Right ventricle myocardium superior (tissue), 1 donor: ENCODE data around the gene TNFAIP2. TPM values are rescaled to one million over a fixed set of nuclear protein-coding genes. Genes with fewer than 3 reads are reported as not detected.

ENCODE experiments used
- ATAC-seq: fragments of 200-7000 bp; cut with Tn5 transposase; one replicate; pipeline ENCODE4 v1.9.1; 2020; ENCODE audit warnings: mild to moderate bottlenecking; ENCODE audit not compliant: poor library complexity
- DNase-seq: peaks from one replicate; pipeline ENCODE4 v3.0.0-alpha.2; 2020
- intact Hi-C: fragments of 100-400 bp; cut with DNase I; formaldehyde crosslinking; loops from one replicate; pipeline ENCODE4 v1.11.2; 2022
- total RNA-seq: library from RNA; stranded (reverse); fragmentation: NEBNext Ultra II Directional; extraction: Animal tissue kit (Norgen Biotek cat#: 25700); gene quantifications from one replicate; pipeline ENCODE4 v1.2.1, GENCODE V29; 2021
- donor health status: DM: no; HTN: yes; CAD: no; lungs with severe emphysema.

TNFAIP2 gene
- total RNA-seq, 1 donor from 2014 or later: 46.7 TPM

DNA sequence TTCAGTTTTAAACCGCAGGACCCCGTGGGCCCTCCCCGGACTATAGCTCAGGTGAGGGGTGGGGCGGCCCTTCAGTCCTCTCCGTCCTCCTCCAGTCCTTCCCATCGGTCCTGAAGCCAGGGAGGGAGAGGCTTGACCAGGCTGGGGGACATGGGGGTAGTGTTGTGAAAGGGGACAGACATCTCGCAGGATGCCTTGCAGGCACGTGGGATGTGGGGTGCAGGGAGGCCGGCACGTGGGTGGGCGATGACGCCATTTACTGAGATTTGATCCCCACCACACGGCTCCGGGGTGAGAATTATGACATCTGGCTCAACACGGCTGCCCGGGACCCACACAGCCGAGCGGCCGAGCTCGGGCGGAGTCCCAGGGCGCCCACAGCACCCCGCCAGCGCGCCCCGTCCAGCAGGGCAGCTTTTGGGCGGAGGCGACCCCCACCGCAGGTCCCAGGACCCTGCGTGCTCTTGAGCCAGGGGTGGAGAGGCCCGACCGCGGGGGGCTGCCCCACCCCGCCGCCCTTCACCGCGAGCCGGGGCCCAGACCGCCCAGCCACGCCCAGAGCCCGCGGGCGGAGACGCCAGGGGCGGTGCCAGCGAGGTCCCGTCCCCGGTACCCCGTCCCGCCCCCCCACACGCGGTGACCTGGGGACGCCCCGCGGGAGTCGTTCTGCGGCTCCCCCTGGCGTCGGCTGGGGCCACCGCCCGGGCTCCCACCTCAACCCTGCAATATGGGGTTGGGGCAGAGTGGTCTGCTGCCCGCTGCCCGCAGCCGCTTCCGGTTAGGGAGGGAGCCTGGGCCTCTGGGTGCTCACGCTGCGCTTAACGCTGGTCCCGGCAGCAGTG lies 32.0 kb upstream of the TNFAIP2 start:
- intact Hi-C loops: no loop called here
- ATAC-seq: peak; percentile 79

DNA sequence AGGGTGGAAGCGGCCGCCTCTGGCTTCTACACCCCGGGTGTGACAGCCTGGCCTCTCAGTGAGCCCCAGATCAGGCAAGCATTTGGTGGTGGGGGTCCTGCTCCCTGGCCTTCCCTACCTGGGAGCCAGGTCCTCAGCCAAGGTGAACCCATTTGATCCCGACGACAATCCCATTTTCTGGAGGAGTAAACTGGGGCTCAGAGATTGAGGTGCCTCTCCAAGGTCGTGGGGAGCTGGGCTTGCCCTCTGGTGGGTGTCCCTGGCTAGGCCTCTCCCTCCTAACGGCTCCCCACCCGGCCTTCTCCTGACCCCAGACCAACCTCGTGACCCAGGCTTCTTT lies 31.4 kb upstream of the TNFAIP2 start:
- intact Hi-C loops: no loop called here
- no peak for ATAC-seq
- DNase-seq: no peak

More for the DNA sequence above, 32.0 kb upstream of the TNFAIP2 start:
- DNase-seq: peak; percentile 78

DNA sequence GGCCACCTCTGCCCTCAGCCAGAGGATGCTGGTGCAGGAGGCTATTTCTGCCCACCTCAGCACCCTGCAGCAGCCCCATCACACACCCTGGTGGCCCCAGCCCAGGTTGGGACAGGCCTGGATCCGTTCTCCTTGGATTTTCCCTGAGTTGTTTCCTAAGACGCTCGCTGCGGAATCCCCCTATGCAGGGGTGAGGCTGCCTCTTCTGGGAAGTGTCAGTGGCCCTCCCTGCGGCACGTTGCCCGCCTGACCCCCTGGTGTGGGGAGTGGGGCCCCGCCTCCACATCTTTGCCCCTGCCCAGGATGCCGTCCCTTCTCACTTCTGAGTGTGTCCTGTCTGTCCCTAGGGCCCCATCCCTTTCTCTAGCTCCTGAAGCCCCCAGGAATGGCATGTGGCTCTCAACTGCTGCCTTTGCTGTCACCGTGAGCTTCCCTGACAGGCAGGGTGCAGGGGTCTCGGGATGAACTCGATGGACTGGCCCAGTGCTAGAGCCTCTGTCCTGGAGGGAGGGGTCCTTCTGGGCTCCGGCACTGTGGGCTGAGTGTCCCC lies 29.3 kb upstream of the TNFAIP2 start:
- DNase-seq (no peak), ATAC-seq (no peak)
- intact Hi-C loops: no loop called here

DNA sequence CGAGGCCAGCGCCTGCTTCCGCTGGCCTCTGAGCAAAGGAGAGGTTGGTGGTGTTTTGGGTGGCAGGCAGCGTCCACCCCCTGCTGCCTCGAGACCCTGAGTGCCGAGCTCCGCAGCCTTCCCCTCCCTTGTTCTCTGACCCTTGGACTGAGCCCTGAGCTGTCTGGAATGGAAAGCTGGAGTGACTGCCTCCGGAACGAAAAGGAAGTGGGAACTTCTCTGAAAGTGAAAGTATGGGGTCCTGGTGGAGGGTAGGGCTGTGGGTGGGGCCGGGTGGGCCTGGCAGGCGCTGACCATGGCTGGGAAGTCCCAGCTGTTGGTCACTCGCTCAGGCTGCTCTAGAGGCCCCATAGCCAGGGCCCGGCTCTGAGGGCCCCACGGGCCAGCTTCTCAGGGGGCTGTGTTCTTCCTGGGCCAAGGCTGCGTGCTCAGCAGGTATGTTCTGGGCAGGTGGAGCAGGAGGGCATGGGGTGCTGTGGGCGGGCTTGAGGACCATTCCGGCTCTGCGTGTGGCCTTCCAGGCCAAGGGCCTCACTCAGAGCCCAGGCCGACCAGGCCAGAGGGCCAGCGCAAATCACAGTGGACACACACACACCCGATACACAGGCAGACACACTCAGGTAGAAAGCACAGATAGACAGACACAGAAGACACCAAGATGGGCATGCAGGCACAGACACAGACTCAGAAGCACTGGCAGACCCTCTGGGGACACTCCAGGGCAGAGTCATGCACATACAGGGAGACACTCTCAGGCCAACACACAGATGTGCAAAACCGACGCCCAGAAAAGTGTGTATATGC lies 28.7 kb upstream of the TNFAIP2 start, which contains the start of gene EXOC3L4:
Gene EXOC3L4 (plus strand): TSS at position 320 of the 804 bp plus-strand sequence. CDS start 5,495 bp downstream, outside the sequence.
- no peak for DNase-seq
- intact Hi-C loops: no loop called here
- ATAC-seq: peak; percentile 44

DNA sequence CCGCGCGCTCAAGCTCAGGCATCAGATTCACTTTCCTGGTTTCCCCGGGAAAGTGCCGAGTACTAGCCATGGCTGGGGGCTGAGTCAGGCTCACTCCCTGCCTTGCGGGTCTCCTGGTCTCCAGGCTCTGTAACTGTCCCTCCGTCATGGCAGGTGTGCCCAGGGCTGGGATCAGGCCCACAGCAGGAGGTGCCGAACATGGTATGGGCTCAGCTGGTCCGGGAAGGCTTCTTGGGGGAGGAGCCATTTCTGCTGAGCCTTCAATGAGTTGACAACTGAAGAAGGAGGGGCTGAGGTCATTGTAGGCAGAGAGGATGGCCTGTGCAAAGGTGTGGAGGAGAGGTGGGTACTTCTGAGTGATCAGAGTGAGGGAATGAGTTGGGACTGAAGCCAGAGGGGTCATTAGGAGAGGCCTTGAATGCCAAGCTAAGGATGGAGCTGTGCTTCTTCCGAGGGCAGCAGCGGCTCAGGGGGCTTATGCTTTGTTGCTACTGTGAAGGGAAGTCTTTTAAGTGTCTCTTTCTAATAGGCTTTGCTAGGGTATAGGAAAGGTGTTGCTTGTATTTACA lies 28.0 kb upstream of the TNFAIP2 start:
- DNase-seq (no peak), ATAC-seq (no peak)
- intact Hi-C loops: no loop called here

DNA sequence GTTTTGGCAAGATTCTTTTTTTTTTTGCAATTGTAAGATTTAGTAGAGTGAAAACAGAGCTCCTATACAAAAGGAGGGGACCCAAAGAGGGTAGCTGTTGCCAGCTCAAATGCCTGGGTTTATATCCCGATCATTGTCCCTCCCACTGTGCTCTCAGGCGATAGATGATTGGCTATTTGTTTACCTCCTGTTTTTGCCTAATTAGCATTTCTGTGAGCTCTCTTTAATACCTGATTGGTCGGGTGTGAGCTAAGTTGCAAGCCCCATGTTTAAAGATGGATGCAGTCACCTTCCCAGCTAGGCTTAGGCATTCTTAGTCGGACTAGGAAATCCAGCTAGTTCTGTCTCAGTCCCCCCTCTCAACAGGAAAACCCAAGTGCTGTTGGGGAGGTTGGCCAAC lies 26.9 kb upstream of the TNFAIP2 start:
- DNase-seq (no peak), ATAC-seq (no peak)
- intact Hi-C loops: no loop called here

DNA sequence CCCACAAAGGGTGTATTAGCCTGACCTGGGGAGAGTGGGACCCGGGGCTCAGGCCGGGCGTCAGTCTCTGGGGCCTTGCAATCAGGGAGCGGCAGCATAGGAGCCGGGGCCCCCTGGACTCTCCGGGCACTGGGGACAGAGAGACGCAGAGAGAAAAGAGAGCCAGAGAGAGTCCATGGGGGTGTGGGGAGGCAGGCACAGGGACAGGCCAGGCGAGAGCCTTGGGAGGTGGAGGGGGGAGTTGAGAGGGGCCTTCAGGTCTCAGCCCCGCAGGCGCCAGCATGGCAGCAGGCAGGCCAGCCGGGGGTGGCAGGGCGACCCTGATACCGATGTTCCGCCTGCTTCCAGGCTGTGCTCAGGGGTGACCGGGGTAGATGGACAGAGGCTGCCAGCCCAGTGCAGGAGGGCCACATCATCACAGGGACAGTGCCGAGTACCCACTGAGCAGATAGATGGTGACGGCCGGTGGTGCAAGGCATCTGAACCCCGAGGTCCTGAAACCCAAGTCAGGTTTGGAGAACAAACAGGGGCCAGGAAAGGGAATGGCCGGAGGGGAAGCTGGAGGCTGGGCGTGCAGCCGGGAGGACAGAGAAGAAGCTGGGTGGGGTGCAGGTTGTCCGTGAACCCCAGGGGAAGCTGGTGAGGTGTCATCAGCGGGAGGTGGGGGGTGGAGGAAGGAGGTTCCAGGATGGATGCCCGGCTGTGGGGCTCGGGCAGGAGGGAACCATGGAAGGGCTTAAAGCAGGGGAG lies 25.8 kb upstream of the TNFAIP2 start:
- intact Hi-C loops: no loop called here
- no peak for DNase-seq
- no peak for ATAC-seq

DNA sequence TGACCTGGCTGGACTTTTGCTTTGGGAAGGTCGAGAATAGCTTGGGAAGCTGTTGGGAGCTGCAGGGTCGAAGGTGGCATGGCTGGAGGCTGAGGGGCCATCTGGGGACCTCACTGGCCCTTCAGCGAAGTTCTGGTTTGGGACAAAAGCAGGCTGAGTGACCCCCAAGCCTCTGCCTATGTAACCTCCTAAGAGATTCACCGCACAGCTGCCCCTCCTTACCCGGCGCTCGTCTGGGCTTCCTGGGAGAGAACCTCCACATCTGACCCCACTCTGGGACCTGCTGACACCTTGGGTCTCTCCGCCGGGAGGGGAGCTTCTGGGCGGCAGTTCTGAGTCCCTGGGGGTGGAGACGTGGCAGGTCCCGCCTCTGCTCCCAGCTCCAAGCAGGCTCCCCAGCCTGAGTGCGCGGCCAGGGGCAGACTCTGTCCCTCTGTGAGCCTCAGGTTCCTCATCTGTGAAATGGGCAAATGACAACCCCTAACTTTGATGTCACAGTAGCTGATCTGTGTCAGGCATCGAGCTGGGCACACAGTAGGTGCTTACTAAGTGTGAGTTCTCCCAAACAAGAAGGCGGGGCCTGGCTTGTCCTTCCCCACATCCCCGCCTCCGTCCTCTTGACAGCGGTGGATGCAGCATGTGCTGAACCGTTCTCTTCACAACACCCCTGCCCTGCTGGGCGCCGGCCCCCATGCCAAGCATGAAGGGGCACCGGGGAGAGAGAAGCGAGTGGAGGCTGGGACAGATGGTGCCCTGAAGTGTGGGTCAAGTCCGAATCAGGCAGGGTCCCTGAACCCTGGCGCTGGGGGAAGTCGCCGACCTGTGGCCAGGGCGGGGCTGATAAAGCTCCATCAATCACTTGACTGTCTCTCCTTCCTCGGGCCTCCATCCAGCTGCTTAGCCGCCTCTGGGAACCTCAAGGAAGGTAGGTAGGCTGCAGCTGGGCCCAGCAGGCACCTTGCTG lies 25.0 kb upstream of the TNFAIP2 start:
- intact Hi-C loops: no loop called here
- ATAC-seq (no peak), DNase-seq (no peak)

DNA sequence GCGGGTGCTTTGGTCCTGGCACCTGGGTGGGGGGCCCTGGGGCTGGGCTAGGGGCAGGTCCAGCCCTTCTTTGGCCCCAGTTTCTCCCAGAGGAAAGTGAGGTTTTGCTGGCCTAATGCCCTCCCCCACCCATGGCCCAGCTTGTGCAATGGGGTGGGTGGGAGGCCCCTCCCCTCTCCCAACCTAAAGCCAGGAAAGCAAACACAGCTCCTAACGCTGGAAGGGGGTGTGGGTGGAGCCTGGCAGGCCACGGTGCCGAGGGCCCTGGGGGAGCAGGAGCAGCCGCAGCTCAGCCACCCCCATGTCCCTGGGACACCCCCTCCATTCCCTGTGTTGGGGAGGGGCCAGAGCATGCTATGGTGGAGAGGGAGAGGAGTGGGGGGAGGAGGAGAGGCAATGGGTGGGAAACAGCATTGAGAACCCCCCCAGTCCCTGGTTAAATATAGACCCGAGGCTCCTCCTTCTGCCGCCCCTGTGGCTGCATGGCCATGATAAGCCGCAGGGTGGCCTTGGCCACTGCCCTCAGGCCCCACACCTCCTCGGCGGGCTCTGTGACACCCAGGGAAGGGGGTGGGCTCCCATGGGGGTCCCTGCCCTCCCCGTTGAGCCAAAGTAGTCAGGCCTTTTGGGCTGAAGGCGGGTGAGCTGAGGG lies 24.1 kb upstream of the TNFAIP2 start:
- intact Hi-C loops: no loop called here
- no peak for ATAC-seq
- DNase-seq: no peak

DNA sequence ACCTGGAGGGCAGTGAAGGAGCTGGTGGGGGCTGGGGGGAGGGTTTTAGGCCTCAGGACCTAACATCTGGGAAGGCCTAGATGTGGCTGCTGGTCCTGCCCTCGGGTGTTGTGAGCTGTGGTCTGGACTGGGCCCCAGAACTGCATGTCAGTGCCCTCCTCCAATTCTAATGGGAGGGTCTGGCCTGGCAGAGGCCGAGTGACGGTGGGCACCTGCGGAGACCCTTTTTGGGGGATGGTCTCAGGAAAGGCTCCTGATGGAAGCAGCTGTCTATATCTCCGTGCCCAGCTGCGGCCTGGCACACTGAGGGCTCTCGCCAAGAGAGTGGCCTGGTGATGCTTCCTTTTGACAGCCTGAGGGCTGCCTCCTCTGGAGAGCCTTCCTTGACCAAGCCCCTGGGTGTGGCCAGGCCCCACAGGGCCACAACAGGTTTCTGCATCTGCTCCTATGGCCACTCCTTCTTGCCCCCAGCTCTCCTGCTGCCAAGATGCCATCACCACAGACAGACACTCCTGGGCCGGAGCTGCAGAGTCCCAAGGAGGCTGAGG lies 23.5 kb upstream of the TNFAIP2 start:
- no peak for ATAC-seq
- DNase-seq: no peak
- intact Hi-C loops: loop anchor here (5.0 kb wide), 1 partner anchor 87 kb away; no protein-coding TSS in a partner anchor

DNA sequence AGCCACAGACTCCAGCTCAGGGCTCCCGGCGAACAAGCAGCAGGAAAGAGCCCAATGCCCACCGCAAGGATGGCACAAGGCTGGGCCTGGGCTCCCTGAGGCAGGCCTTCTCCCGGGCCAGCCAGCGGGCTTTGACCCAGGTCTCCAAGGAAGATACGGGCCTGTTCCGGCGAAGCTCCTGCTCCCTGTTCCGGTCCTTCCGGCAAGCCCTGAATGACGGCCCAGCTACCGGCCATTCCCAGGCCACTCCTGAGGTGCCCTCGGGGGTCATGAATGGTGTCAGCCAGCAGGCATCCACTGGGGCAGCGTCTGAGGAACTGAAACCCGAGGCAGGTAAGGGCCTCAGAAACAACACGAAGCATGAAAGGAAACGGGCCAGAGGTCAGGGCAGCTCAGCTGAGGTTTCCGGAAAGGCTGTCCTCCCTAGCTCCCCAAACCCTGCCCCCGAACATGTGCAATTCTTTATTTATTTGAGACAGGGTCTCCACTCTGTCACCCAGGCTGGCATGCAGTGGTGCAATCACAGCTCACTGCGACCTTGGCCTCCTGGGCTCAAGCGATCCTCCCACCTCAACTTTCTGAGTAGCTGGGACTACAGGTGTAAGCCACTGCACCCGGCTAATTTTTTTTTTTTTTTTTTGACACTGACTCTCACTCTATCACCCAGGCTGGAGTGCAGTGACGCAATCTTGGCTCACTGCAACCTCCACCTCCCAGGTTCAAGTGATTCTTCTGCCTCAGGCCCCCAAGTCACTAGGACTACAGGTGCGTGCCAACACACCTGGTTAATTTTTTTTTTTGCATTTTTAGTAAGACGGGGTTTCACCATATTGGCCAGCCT lies 22.8 kb upstream of the TNFAIP2 start:
- DNase-seq (no peak), ATAC-seq (no peak)
- intact Hi-C loops: loop anchor here (5.0 kb wide), 1 partner anchor 87 kb away; no protein-coding TSS in a partner anchor

DNA sequence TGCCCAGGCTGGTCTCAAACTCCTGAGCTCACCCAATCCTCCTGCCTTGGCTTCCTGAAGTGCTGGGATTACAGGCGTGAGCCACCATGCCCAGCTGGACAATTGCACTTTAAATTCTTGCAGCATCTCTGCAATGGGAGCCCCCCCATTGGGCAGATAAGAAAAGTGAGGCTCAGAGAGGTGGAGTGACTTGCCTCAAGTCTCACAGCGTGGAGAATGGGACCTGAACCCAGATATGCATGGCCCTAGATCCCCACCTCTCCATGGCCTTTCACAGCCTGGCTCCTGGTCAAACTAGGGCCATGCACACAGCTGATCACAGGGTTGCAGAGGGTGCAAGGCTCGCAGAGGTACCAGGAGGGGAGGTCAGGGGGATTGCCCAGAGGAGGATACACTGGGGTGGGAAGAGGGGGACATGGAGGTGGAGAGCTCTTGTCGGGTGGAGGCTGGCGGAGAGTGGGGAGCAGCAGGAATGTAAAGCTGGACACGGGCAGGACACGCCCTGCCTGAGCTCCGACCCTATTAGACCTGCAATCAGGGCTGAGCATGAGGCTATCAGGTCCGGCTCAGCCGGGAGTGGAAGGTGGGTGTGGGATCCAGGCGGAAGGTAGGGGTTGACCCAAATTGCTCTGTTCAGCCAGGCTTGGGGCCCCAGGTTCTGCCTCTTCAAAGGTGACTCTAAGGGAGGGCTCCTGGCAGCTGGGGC lies 21.9 kb upstream of the TNFAIP2 start:
- ATAC-seq: no peak
- no peak for DNase-seq
- intact Hi-C loops: loop anchor here (5.0 kb wide), 1 partner anchor 86 kb away; no protein-coding TSS in a partner anchor

DNA sequence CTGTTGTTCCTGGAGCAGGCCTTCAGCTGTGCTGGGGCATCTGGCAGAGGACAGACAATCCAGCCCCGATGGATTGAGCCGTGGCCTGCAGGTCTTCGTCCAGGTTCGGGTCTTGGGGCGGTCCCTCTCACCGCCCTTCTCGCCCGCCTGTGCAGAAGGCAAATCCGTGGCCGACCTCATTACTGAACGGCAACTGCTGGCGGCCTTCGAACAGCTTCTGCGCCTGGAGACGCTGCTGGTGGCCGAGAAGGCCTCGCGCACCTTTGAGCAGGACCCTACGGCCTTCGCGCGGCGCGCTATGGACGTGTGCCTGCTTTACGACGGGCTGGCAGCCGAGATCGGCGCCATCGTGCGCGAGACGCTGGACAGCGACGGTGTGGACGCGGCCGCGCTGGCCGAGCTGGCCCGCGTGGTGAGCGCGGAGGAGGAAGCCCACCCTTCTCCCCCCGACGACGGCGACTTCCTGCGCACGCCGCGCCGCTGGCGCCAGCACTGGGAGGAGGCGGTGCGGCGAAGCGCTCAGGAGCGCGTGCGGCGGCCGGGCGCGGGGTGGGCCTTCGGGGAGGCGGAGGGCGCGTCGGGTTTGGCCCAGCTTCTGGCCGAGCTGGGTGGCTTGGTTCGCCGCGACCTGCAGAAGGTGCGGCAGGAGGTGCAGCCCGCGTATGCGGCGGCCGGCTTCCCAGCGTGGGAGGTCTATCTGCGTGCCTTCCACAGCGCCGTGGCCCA lies 21.1 kb upstream of the TNFAIP2 start:
- no peak for ATAC-seq
- no peak for DNase-seq
- intact Hi-C loops: loop anchor here (5.0 kb wide), 1 partner anchor 85 kb away; no protein-coding TSS in a partner anchor

DNA sequence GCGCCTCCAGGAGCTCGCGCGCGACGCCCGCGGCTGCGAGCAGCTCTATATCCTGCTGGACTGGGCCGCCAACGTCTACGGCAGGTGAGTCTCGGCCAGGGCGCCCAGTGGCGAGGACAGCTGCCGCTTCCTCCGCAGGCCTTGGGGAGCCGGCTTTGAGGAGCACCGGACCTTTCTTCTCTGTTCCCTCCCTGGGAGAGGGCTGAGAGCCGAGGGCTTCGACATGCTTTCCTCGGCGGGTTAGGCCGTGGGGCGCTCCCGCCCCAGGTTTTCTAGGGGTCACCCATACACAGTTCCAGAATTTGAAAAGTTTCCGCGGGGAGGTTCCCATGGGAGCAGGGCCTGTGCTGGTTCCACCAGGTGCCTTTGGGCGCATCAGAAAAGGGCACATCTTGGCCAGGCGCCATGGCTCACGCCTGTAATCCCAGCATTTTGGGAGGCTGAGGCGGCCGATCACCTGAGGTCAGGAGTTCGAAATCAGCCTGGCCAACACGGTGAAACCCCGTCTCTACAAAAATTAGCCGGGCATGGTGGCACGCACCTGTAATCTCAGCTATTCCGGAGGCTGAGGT lies 20.5 kb upstream of the TNFAIP2 start:
- intact Hi-C loops: loop anchor here (5.0 kb wide), 1 partner anchor 85 kb away; no protein-coding TSS in a partner anchor
- no peak for DNase-seq

More for the DNA sequence above, 20.5 kb upstream of the TNFAIP2 start:
- no peak for ATAC-seq
